K562 (cell line): Measurements from ENCODE around the gene CLDN10. TPM values are rescaled to one million over a fixed set of nuclear protein-coding genes. Genes with fewer than 3 reads are reported as not detected.

ENCODE experiments used
- ATAC-seq: fragments of 200-7000 bp; cut with Tn5 transposase; 3 replicates; pipeline ENCODE4 v1.9.1; 2020; ENCODE audit warnings: moderate library complexity
- BruUV-seq: library from RNA; stranded (reverse); fragments of 400-500 nt; replicated peaks from 2 replicates; lab custom pipeline; 2021; lab: Mats Ljungman, UMichigan
- CTCF ChIA-PET: fragments of 300-600 bp; formaldehyde crosslinking; extraction: SDS; loops from one replicate; lab custom pipeline; 2021; ENCODE audit warnings: low intra/inter-chr PET ratio; lab: Yijun Ruan, JAX
- POLR2A ChIA-PET: fragments of 300-600, 350-650 bp; sonication (Branson Sonifier 250); formaldehyde crosslinking; extraction: SDS; loops from one replicate; lab custom pipeline; 2021; ENCODE audit warnings: antibody characterized with exemption, inconsistent platforms; lab: Yijun Ruan, JAX
- DNase-seq, 4 experiments: peaks; one replicate each; pipeline versions ENCODE4 v3.0.0 to v3.0.0-alpha.2; 2011 to 2018; ENCODE audit warnings: low spot score in 3 of 4, mixed read lengths in 3 of 4; ENCODE audit errors: extremely low read depth in 1 of 4
- FAIRE-seq: peaks from 2 replicates; lab custom pipeline; 2011; peaks lifted over from hg19 to GRCh38; lab: Jason Lieb, UNC
- H2AFZ ChIP-seq: 2 replicates; pipeline ENCODE4 v1.6.0; 2011; ENCODE audit warnings: low read depth, low read length, control low read depth, inconsistent platforms
- H3K27ac ChIP-seq: fragments of 200-600 bp; 3 replicates; pipeline ENCODE4 v1.8.0; 2011; ENCODE audit warnings: low read depth, mild to moderate bottlenecking, control low read depth, inconsistent platforms, low read length, moderate library complexity, mixed read lengths; ENCODE audit errors: extremely low read depth
- H3K27me3 ChIP-seq, 2 experiments: fragments of 300-600 bp in 1 of 2; 2 replicates in 1 of 2; 3 replicates in 1 of 2; pipeline versions ENCODE4 v1.6.0 to v1.8.0; 2011; ENCODE audit warnings: inconsistent platforms in 2 of 2, low read length in 2 of 2, mild to moderate bottlenecking in 1 of 2, mixed read lengths in 1 of 2, moderate library complexity in 1 of 2; ENCODE audit not compliant: control insufficient read depth in 2 of 2, insufficient read depth in 2 of 2
- H3K36me3 ChIP-seq: fragments of 300-600 bp; 3 replicates; pipeline ENCODE4 v1.8.0; 2011; ENCODE audit warnings: mild to moderate bottlenecking, low read length, inconsistent platforms; ENCODE audit not compliant: control insufficient read depth, insufficient read depth
- H3K4me1 ChIP-seq, 2 experiments: fragments of 200-600 bp in 1 of 2; replicated peaks in 1 of 2; 2 replicates in 1 of 2; 3 replicates in 1 of 2; pipeline versions ENCODE4 v1.5.1 to v1.8.0; 2011; ENCODE audit warnings: inconsistent platforms in 2 of 2, low read length in 2 of 2, mild to moderate bottlenecking in 1 of 2, mixed read lengths in 1 of 2, moderate library complexity in 1 of 2; ENCODE audit not compliant: control insufficient read depth in 2 of 2, insufficient read depth in 2 of 2
- H3K4me2 ChIP-seq: 2 replicates; pipeline ENCODE4 v1.6.1; 2011; ENCODE audit warnings: low read length, control low read depth, inconsistent platforms, mixed read lengths; ENCODE audit not compliant: insufficient read depth
- H3K4me3 ChIP-seq: fragments of 200-600 bp; sonication (generic), shearing (Covaris generic); 2 replicates; pipeline ENCODE4 v1.5.1; 2016; ENCODE audit warnings: control low read depth, inconsistent platforms
- H3K79me2 ChIP-seq: fragments of 200-600 bp; 3 replicates; pipeline ENCODE4 v1.8.0; 2011; ENCODE audit warnings: low read length, inconsistent platforms; ENCODE audit not compliant: control insufficient read depth, insufficient read depth
- H3K9ac ChIP-seq, 2 experiments: 2 replicates each; pipeline versions ENCODE4 v1.6.0 to v1.6.1; 2011; ENCODE audit warnings: low read depth in 2 of 2, low read length in 2 of 2, control low read depth in 1 of 2, inconsistent platforms in 1 of 2, mild to moderate bottlenecking in 1 of 2, mixed read lengths in 1 of 2; ENCODE audit not compliant: insufficient read depth in 1 of 2
- H3K9me1 ChIP-seq: one replicate; pipeline ENCODE4 v1.6.0; 2011; ENCODE audit warnings: inconsistent platforms, mild to moderate bottlenecking, low read length, moderate library complexity; ENCODE audit not compliant: control insufficient read depth, insufficient read depth
- H3K9me3 ChIP-seq: replicated peaks from 2 replicates; pipeline ENCODE4 v1.5.1; 2011; ENCODE audit warnings: low read depth, low read length, inconsistent platforms; ENCODE audit not compliant: control insufficient read depth, insufficient read depth
- H4K20me1 ChIP-seq: replicated peaks from 2 replicates; pipeline ENCODE4 v1.6.1; 2011; ENCODE audit warnings: low read length, inconsistent platforms, mixed read lengths; ENCODE audit not compliant: control insufficient read depth, insufficient read depth
- BRCA1 ChIP-seq, 2 experiments: fragments of 450-650 bp in 1 of 2; sonication (generic) in 1 of 2; formaldehyde crosslinking in 1 of 2; IDR thresholded peaks; 2 replicates each; pipeline versions ENCODE4 v1.5.0 to v1.6.1; 2017 to 2020; ENCODE audit warnings: mild to moderate bottlenecking in 1 of 2, missing genetic modification reagents in 1 of 2
- C11orf30 ChIP-seq: fragments of 450-650 bp; IDR thresholded peaks from 2 replicates; pipeline ENCODE4 v1.6.1; 2016; ENCODE audit warnings: low read depth, mild to moderate bottlenecking
- NR3C1 ChIP-seq: sonication (generic); formaldehyde crosslinking; IDR thresholded peaks from 2 replicates; pipeline ENCODE4 v1.8.1; 2022; ENCODE audit warnings: missing genetic modification reagents
- TCF7L2 ChIP-seq: fragments of 150-350 bp; IDR thresholded peaks from 2 replicates; pipeline ENCODE4 v1.6.1; 2016; ENCODE audit warnings: low read depth, mild to moderate bottlenecking, low read length, moderate library complexity
- ZNF146 ChIP-seq: IDR thresholded peaks from one replicate; pipeline ENCODE4 v1.6.1; 2018; ENCODE audit warnings: missing compliant biosample characterization; ENCODE audit not compliant: unreplicated experiment
- ZNF444 ChIP-seq: fragments of 250-450 bp; sonication (Bioruptor Pico); IDR thresholded peaks from 2 replicates; pipeline ENCODE4 v1.4.0; 2020; ENCODE audit warnings: mild to moderate bottlenecking, moderate library complexity
- WGBS: fragments of 100-300 bp; shearing (Covaris generic); methylation state at CpG from one replicate; pipeline ENCODE4 v1.1.6; 2016; ENCODE audit warnings: low coverage, mixed read lengths; ENCODE audit not compliant: insufficient coverage; ENCODE audit errors: missing lambda C conversion rate; 5-methylcytosine and 5-hydroxymethylcytosine counted together
- in situ Hi-C: fragments of 300-500 bp; cut with MboI; formaldehyde crosslinking; loops from 4 replicates; pipeline ENCODE4 v1.15.0; 2018; ENCODE audit warnings: inconsistent platforms, mixed read lengths
- intact Hi-C: fragments of 100-400 bp; cut with micrococcal nuclease; formaldehyde crosslinking; loops from 2 replicates; pipeline ENCODE4 v1.14.2; 2022
- polyA plus RNA-seq, 8 experiments: library from polyadenylated mRNA; depleted of rRNA in 4 of 8; stranded (reverse) in 5 of 8; unstranded in 3 of 8; fragments of >200 nt; fragmentation: Nextera tagmentation in 2 of 8; fragmentation: Illumina TruSeq in 1 of 8; extraction: Ambion mirVana in 2 of 8; extraction: Trizol in 1 of 8; gene quantifications; 2 replicates each; pipeline versions ENCODE4 v1.2.1 to v1.2.3, GENCODE V29; 2011 to 2014; ENCODE audit warnings: inconsistent platforms in 1 of 8, missing spikeins in 1 of 8
- total RNA-seq, 7 experiments: library from RNA; depleted of rRNA in 6 of 7; stranded (reverse); fragments of >200 nt in 6 of 7; fragmentation: Illumina TruSeq in 2 of 7; extraction: Trizol in 2 of 7; gene quantifications; 2 replicates each; pipeline versions ENCODE4 v1.2.1 to v1.2.3, GENCODE V29; 2011 to 2021; ENCODE audit warnings: low replicate concordance in 1 of 7
- TF ChIP-seq, protein P1 (sequence below): fragments of 450-650 bp; formaldehyde crosslinking; IDR thresholded peaks from 2 replicates; pipeline ENCODE4 v1.4.0; 2020; ENCODE audit warnings: mild to moderate bottlenecking, moderate library complexity
- TF ChIP-seq, protein P2 (sequence below): sonication (generic); formaldehyde crosslinking; IDR thresholded peaks from 2 replicates; pipeline ENCODE4 v1.8.1; 2022; ENCODE audit warnings: missing genetic modification reagents
- TF ChIP-seq, protein P3 (sequence below), 2 experiments: fragments of 450-650 bp; conservative IDR thresholded peaks; 2 replicates each; pipeline ENCODE4 v1.6.1; 2017; ENCODE audit warnings: mild to moderate bottlenecking in 2 of 2, moderate library complexity in 2 of 2

CLDN10 gene
- total and polyA plus RNA-seq, 9 of the 15 experiments (the other 6 are each of a cell fraction or from before 2014, with no cell fraction given) = not detected

DNA sequence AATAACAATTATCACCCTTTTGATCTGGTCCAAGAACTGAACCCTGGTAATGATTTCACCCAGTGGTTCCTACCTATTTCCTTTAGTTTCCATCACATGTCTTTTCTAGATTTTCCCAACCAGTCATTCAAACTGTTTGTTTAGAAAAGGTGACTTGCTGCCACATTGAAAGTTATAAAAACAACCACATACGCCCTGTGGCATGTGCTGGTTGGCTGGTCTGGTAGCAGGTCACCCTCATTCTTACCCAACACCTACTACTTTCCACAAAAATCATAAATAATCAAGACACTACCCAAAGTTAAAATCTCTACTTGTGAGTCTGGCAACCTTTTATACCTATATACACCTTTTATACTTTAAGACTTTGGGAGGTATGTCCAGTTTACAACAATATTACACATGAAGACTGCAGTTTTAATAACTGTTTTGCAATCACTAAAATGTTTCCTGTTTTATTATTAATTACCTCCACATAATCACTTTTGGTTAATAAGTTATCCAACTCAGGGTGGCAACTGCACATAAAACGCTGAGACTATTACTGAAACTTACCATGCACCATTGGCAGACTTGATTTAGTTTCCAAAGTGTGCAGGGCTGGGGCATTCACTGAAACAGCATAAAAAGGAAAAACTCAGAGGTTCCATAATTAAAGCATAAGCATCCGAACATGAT, 53.1 kb downstream of the CLDN10 start:
- Histone ChIP-seq H2AFZ (no peak overlapping the region), H3K27ac (no peak overlapping the region), H3K4me1 (no peaks in the 10 kb centered on the region), H3K9me3 (no peaks in the 10 kb centered on the region), H3K9me1 (no peaks in the 10 kb centered on the region), H3K36me3 (no peaks in the 10 kb centered on the region), H3K4me3 (no peak overlapping the region), H3K4me2 (no peak overlapping the region), H3K9ac (no peak overlapping the region), H4K20me1 (no peaks in the 10 kb centered on the region), H3K79me2 (no peaks in the 10 kb centered on the region), H3K27me3 (peaks cover 2 to 14% of the 10 kb centered on the region in 2 experiments; a peak in 1 of 5 replicates)
- ATAC-seq (no peak), DNase-seq (no peak), FAIRE-seq (no peak)
- ChIA-PET CTCF (interaction anchor here (0.5 kb wide), 1 partner anchor 650 kb away, joined by 4 read pairs; no protein-coding TSS in a partner anchor), POLR2A (no interaction called here)
- no TSS peak for BruUV-seq
- TF ChIP-seq, protein P1, sequence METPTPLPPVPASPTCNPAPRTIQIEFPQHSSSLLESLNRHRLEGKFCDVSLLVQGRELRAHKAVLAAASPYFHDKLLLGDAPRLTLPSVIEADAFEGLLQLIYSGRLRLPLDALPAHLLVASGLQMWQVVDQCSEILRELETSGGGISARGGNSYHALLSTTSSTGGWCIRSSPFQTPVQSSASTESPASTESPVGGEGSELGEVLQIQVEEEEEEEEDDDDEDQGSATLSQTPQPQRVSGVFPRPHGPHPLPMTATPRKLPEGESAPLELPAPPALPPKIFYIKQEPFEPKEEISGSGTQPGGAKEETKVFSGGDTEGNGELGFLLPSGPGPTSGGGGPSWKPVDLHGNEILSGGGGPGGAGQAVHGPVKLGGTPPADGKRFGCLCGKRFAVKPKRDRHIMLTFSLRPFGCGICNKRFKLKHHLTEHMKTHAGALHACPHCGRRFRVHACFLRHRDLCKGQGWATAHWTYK (CRISPR knock-in tag) = no peak
- no peak for TF ChIP-seq C11orf30
- intact Hi-C loops = no loop called here
- in situ Hi-C loops = no loop called here
- WGBS = 0% methylated on average over 3 of the region's 3 CpGs

DNA sequence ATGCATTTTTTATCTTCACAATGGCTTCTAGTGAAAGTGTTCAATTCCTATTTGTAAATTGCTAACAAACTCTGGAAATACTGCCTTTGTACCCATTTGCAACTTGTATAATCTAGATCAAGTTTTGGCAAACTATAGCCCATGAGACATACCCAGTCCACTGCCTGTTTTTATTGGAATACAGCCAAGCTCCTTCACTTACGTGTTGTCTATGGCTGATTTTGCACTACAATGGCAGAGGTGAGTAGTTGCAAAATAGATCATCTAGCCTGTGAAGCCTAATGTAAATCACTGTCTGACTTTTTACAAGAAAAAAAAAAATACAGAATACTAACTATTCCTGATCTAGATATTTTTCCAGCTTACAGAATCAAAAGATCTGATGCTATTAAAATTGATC, 54.8 kb downstream of the CLDN10 start:
- Histone ChIP-seq H3K27me3 (peaks cover 5 to 12% of the 10 kb centered on the region in 2 experiments; a peak in 2 of 5 replicates), H3K9ac (no peak overlapping the region), H3K27ac (no peak overlapping the region), H2AFZ (no peak overlapping the region), H3K79me2 (no peaks in the 10 kb centered on the region), H3K9me1 (no peaks in the 10 kb centered on the region), H3K4me1 (no peaks in the 10 kb centered on the region), H3K36me3 (no peaks in the 10 kb centered on the region), H3K4me3 (no peak overlapping the region), H3K9me3 (no peaks in the 10 kb centered on the region), H4K20me1 (no peaks in the 10 kb centered on the region), H3K4me2 (no peak overlapping the region)
- no peak for ATAC-seq
- intact Hi-C loops = no loop called here
- 0% methylated on average over 1 of the region's 1 CpG for WGBS
- DNase-seq = no peak
- CTCF ChIA-PET = no interaction called here
- in situ Hi-C loops = no loop called here
- POLR2A ChIA-PET = no interaction called here
- TF ChIP-seq ZNF444 (no peak), BRCA1 (IDR thresholded peaks at IDR 0.05) (no peak), BRCA1 (CRISPR knock-in tag; IDR thresholded peaks at IDR 0.05) (no peak), TCF7L2 (no peak), ZNF146 (no peak), NR3C1 (CRISPR knock-in tag) (no peak)
- TF ChIP-seq, protein P2, sequence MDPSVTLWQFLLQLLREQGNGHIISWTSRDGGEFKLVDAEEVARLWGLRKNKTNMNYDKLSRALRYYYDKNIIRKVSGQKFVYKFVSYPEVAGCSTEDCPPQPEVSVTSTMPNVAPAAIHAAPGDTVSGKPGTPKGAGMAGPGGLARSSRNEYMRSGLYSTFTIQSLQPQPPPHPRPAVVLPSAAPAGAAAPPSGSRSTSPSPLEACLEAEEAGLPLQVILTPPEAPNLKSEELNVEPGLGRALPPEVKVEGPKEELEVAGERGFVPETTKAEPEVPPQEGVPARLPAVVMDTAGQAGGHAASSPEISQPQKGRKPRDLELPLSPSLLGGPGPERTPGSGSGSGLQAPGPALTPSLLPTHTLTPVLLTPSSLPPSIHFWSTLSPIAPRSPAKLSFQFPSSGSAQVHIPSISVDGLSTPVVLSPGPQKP (CRISPR knock-in tag) = no peak
- TF ChIP-seq, protein P3, sequence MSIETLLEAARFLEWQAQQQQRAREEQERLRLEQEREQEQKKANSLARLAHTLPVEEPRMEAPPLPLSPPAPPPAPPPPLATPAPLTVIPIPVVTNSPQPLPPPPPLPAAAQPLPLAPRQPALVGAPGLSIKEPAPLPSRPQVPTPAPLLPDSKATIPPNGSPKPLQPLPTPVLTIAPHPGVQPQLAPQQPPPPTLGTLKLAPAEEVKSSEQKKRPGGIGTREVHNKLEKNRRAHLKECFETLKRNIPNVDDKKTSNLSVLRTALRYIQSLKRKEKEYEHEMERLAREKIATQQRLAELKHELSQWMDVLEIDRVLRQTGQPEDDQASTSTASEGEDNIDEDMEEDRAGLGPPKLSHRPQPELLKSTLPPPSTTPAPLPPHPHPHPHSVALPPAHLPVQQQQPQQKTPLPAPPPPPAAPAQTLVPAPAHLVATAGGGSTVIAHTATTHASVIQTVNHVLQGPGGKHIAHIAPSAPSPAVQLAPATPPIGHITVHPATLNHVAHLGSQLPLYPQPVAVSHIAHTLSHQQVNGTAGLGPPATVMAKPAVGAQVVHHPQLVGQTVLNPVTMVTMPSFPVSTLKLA (conservative IDR thresholded peaks at IDR 0.05) = no peak
- BruUV-seq = no TSS peak
- FAIRE-seq = no peak
